Mesenchymal stem cell (in vitro differentiated cells and primary cell): ENCODE measurements around the gene KIF21A.

Experiments used
- DNase-seq: peaks from one replicate; pipeline ENCODE4 v3.0.0-alpha.2; 2013
- H2AFZ ChIP-seq: one replicate; pipeline ENCODE4 v1.6.1; 2013; ENCODE audit warnings: low read depth, mild to moderate bottlenecking, control low read depth, inconsistent platforms, low read length, moderate library complexity
- H2AK5ac ChIP-seq: 2 replicates; pipeline ENCODE4 v1.6.1; 2013; ENCODE audit warnings: low read length, moderate library complexity, mild to moderate bottlenecking, inconsistent platforms; ENCODE audit not compliant: severe bottlenecking
- H2BK120ac ChIP-seq: one replicate; pipeline ENCODE4 v1.6.1; 2013; ENCODE audit warnings: low read depth, mild to moderate bottlenecking, inconsistent platforms, low read length, moderate library complexity
- H2BK12ac ChIP-seq, 2 experiments: one replicate each; pipeline ENCODE4 v1.6.1; 2013; ENCODE audit warnings: inconsistent platforms in 2 of 2, low read length in 2 of 2, mild to moderate bottlenecking in 2 of 2, moderate library complexity in 2 of 2, control low read depth in 1 of 2
- H2BK15ac ChIP-seq: one replicate; pipeline ENCODE4 v1.6.1; 2013; ENCODE audit warnings: mild to moderate bottlenecking, low read depth, inconsistent platforms; ENCODE audit not compliant: poor library complexity, severe bottlenecking
- H2BK5ac ChIP-seq: 2 replicates; pipeline ENCODE4 v1.6.1; 2013; ENCODE audit warnings: low read depth, mild to moderate bottlenecking, low read length, control low read depth, inconsistent platforms; ENCODE audit not compliant: poor library complexity, severe bottlenecking
- H3K14ac ChIP-seq, 2 experiments: one replicate each; pipeline ENCODE4 v1.6.1; 2013; ENCODE audit warnings: inconsistent platforms in 2 of 2, low read length in 2 of 2, control low read depth in 1 of 2, mild to moderate bottlenecking in 1 of 2, moderate library complexity in 1 of 2
- H3K18ac ChIP-seq, 2 experiments: one replicate each; pipeline ENCODE4 v1.6.1; 2013; ENCODE audit warnings: inconsistent platforms in 2 of 2, low read length in 2 of 2, control low read depth in 1 of 2, low read depth in 1 of 2, mild to moderate bottlenecking in 1 of 2
- H3K23ac ChIP-seq, 2 experiments: one replicate each; pipeline ENCODE4 v1.6.1; 2013; ENCODE audit warnings: inconsistent platforms in 2 of 2, low read length in 2 of 2, mild to moderate bottlenecking in 2 of 2, moderate library complexity in 2 of 2, control low read depth in 1 of 2
- H3K27ac ChIP-seq: 2 replicates; pipeline ENCODE4 v1.5.1; 2013; ENCODE audit warnings: mild to moderate bottlenecking, moderate library complexity, low read length, control low read depth, inconsistent platforms; ENCODE audit not compliant: poor library complexity, severe bottlenecking
- H3K27me3 ChIP-seq, 2 experiments: 2 replicates each; pipeline versions ENCODE4 v1.6.1 to v1.7.0; 2013; ENCODE audit warnings: low read length in 2 of 2, mild to moderate bottlenecking in 2 of 2, moderate library complexity in 2 of 2, control low read depth in 1 of 2, inconsistent platforms in 1 of 2; ENCODE audit not compliant: control insufficient read depth in 1 of 2, insufficient read depth in 1 of 2
- H3K36me3 ChIP-seq, 2 experiments: 2 replicates each; pipeline versions ENCODE4 v1.6.1 to v1.7.0; 2013; ENCODE audit warnings: low read length in 2 of 2, control low read depth in 1 of 2, inconsistent platforms in 1 of 2, low read depth in 1 of 2, mild to moderate bottlenecking in 1 of 2; ENCODE audit not compliant: insufficient read depth in 2 of 2, control insufficient read depth in 1 of 2
- H3K4ac ChIP-seq, 2 experiments: one replicate each; pipeline ENCODE4 v1.6.1; 2013; ENCODE audit warnings: inconsistent platforms in 2 of 2, low read length in 2 of 2, mild to moderate bottlenecking in 2 of 2, moderate library complexity in 2 of 2, control low read depth in 1 of 2, low read depth in 1 of 2
- H3K4me1 ChIP-seq: 2 replicates; pipeline ENCODE4 v1.6.1; 2013; ENCODE audit warnings: low read depth, low read length, control low read depth; ENCODE audit not compliant: control insufficient read depth, insufficient read depth
- H3K4me2 ChIP-seq: 2 replicates; pipeline ENCODE4 v1.6.1; 2013; ENCODE audit warnings: low read length, mild to moderate bottlenecking, inconsistent platforms; ENCODE audit not compliant: poor library complexity, severe bottlenecking
- H3K4me3 ChIP-seq, 2 experiments: 2 replicates each; pipeline versions ENCODE4 v1.5.1 to v1.7.0; 2013; ENCODE audit warnings: low read length in 2 of 2, mild to moderate bottlenecking in 2 of 2, control low read depth in 1 of 2, low read depth in 1 of 2; ENCODE audit not compliant: insufficient read depth in 1 of 2
- H3K79me1 ChIP-seq: replicated peaks from 2 replicates; pipeline ENCODE4 v1.6.1; 2013; ENCODE audit warnings: mild to moderate bottlenecking, control low read depth, low read length, inconsistent platforms; ENCODE audit not compliant: poor library complexity, severe bottlenecking
- H3K9ac ChIP-seq: 2 replicates; pipeline ENCODE4 v1.7.0; 2013; ENCODE audit warnings: mild to moderate bottlenecking, low read length, moderate library complexity
- H3K9me3 ChIP-seq: 2 replicates; pipeline ENCODE4 v1.7.0; 2013; ENCODE audit warnings: mild to moderate bottlenecking, low read length; ENCODE audit not compliant: control insufficient read depth
- H4K8ac ChIP-seq: one replicate; pipeline ENCODE4 v1.6.1; 2013; ENCODE audit warnings: inconsistent platforms, mild to moderate bottlenecking, low read length, moderate library complexity
- H4K91ac ChIP-seq: one replicate; pipeline ENCODE4 v1.6.1; 2013; ENCODE audit warnings: mild to moderate bottlenecking, low read length, inconsistent platforms
- WGBS: methylation state at CpG from one replicate; pipeline ENCODE4 v1.1.7; 2013; ENCODE audit warnings: mixed read lengths; 5-methylcytosine and 5-hydroxymethylcytosine counted together

KIF21A gene

DNA sequence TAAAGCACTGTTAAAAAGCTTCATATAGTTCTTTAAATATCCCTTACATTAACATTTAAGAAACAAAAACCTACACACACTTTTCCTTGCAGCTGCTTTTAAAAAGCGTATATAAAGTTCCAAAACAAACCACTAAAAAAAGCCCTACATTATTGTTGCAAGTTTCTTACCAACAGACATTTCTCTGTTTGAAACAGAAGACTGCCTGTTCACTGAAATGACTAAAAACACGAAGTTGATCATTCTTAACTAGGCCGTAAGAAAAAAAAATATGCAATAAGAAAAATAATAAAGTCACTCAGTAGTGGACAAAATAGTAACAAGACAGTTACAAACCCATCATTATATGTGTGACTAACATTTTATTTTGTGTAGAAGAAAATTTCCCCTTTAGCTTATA, 37.3 kb downstream of the KIF21A start:
- no peak overlapping the region for H2AFZ ChIP-seq
- no peak overlapping the region for H4K91ac ChIP-seq
- H2BK15ac ChIP-seq: no peak overlapping the region
- H3K23ac ChIP-seq: no peak overlapping the region
- DNase-seq: no peak
- WGBS: 100% methylated on average over 1 of the region's 3 CpGs
- H3K4me1 ChIP-seq: peaks cover 1% of the 10 kb centered on the region
- H3K18ac ChIP-seq: no peak overlapping the region
- H2BK5ac ChIP-seq: no peak overlapping the region
- H3K4me2 ChIP-seq: no peak overlapping the region
- H3K9ac ChIP-seq: no peak overlapping the region
- H4K8ac ChIP-seq: no peak overlapping the region
- no peaks in the 10 kb centered on the region for H3K9me3 ChIP-seq
- H2BK12ac ChIP-seq: no peak overlapping the region
- no peak overlapping the region for H3K14ac ChIP-seq
- no peak overlapping the region for H3K27ac ChIP-seq
- H3K4me3 ChIP-seq: no peak overlapping the region
- no peaks in the 10 kb centered on the region for H3K27me3 ChIP-seq
- H2BK120ac ChIP-seq: no peak overlapping the region
- no peak overlapping the region for H2AK5ac ChIP-seq
- H3K79me1 ChIP-seq: peaks cover 8% of the 10 kb centered on the region
- no peak overlapping the region for H3K4ac ChIP-seq
- H3K36me3 ChIP-seq: no peaks in the 10 kb centered on the region

GRCh38 chr12:39404000-39404399, 38.9 kb downstream of the KIF21A start:
- Histone ChIP-seq H2BK120ac (no peak overlapping the region), H3K9me3 (no peaks in the 10 kb centered on the region), H2BK12ac (no peak overlapping the region), H2BK15ac (no peak overlapping the region), H3K14ac (peak overlapping the region in 1 of 2 experiments; percentile 97), H3K23ac (no peak overlapping the region), H3K27ac (no peak overlapping the region), H2AK5ac (no peak overlapping the region), H2BK5ac (no peak overlapping the region), H3K36me3 (no peaks in the 10 kb centered on the region), H3K27me3 (no peaks in the 10 kb centered on the region), H3K9ac (no peak overlapping the region), H3K18ac (no peak overlapping the region), H3K79me1 (peaks cover 8% of the 10 kb centered on the region), H2AFZ (no peak overlapping the region), H3K4ac (no peak overlapping the region), H4K8ac (no peak overlapping the region), H3K4me2 (no peak overlapping the region), H3K4me3 (no peak overlapping the region), H4K91ac (no peak overlapping the region), H3K4me1 (peaks cover 1% of the 10 kb centered on the region)
- no CpG with 5 or more reads among the region's 1 CpG for WGBS
- DNase-seq: no peak

DNA sequence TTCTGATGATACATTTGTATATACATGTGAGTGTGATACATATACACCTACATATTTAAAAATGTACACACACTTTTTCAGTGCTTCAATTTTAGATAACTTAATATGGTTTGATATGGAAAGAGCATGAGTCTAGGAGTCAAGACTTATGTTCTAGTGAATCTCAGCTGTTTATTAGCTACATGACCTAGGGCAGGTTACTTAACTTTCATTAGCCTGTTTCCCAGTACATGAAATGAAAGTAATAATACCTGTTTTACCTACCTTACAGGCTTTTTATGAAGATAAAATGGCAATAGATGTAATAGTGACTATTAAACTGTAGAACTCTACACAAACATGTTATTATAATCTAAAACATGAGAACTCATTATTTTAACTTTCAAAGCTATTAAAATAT, 39.5 kb downstream of the KIF21A start:
- peaks cover 10% of the 10 kb centered on the region for H3K79me1 ChIP-seq

GRCh38 chr12:39402922-39403321, 40.0 kb downstream of the KIF21A start:
- Histone ChIP-seq H3K4me2 (no peak overlapping the region), H3K27ac (no peak overlapping the region), H3K4ac (no peak overlapping the region), H3K4me1 (peaks cover 1% of the 10 kb centered on the region), H4K8ac (no peak overlapping the region), H2BK12ac (no peak overlapping the region), H3K18ac (no peak overlapping the region), H3K36me3 (no peaks in the 10 kb centered on the region), H3K9ac (no peak overlapping the region), H3K14ac (no peak overlapping the region), H2AFZ (no peak overlapping the region), H3K79me1 (peaks cover 10% of the 10 kb centered on the region), H2BK15ac (no peak overlapping the region), H2BK5ac (no peak overlapping the region), H2BK120ac (no peak overlapping the region), H3K9me3 (no peaks in the 10 kb centered on the region), H3K23ac (no peak overlapping the region), H2AK5ac (no peak overlapping the region), H4K91ac (no peak overlapping the region), H3K27me3 (no peaks in the 10 kb centered on the region), H3K4me3 (no peak overlapping the region)
- no peak for DNase-seq

More for the DNA sequence above, 39.5 kb downstream of the KIF21A start:
- H3K14ac ChIP-seq: no peak overlapping the region
- no peak overlapping the region for H2AK5ac ChIP-seq
- no peak overlapping the region for H2BK15ac ChIP-seq
- H3K36me3 ChIP-seq: no peaks in the 10 kb centered on the region
- no peaks in the 10 kb centered on the region for H3K27me3 ChIP-seq
- H4K8ac ChIP-seq: no peak overlapping the region
- no peak overlapping the region for H2BK5ac ChIP-seq
- H3K4me1 ChIP-seq: peaks cover 1% of the 10 kb centered on the region
- no peak overlapping the region for H2BK12ac ChIP-seq
- H3K4me3 ChIP-seq: no peak overlapping the region
- DNase-seq: no peak
- no peak overlapping the region for H3K23ac ChIP-seq
- no peak overlapping the region for H3K18ac ChIP-seq
- H3K9me3 ChIP-seq: no peaks in the 10 kb centered on the region
- no peak overlapping the region for H3K27ac ChIP-seq
- H3K4ac ChIP-seq: no peak overlapping the region
- H2AFZ ChIP-seq: no peak overlapping the region
- H3K9ac ChIP-seq: no peak overlapping the region
- no peak overlapping the region for H3K4me2 ChIP-seq
- H2BK120ac ChIP-seq: no peak overlapping the region
- no peak overlapping the region for H4K91ac ChIP-seq
